HG02870 (cell line): Measurements from ENCODE around the gene DCBLD1.
A peak's percentile ranks its signal among the peaks of the same experiment; 100 is the strongest.

ENCODE experiments used
- ATAC-seq: cut with Tn5 transposase; IDR thresholded peaks from one replicate; pipeline ENCODE4 v1.9.1; 2021; ENCODE audit warnings: mild to moderate bottlenecking, moderate library complexity; ENCODE audit not compliant: unreplicated experiment

The DCBLD1 gene

GRCh38 chr6:117552618-117553017 lies 70.1 kb downstream of the DCBLD1 start:
- ATAC-seq, result no peak

- ATAC-seq, result no peak
Measured at GRCh38 chr6:117553142-117553541, 70.7 kb downstream of the DCBLD1 start.

- no peak for ATAC-seq
Measured at GRCh38 chr6:117555262-117555849, 72.9 kb downstream of the DCBLD1 start.

- ATAC-seq, result no peak
Measured at GRCh38 chr6:117555882-117556498, 73.5 kb downstream of the DCBLD1 start.

- ATAC-seq, result peak; percentile 40
Measured at GRCh38 chr6:117557951-117558350, 75.5 kb downstream of the DCBLD1 start.

- no peak for ATAC-seq
Measured at GRCh38 chr6:117558818-117559217, 76.3 kb downstream of the DCBLD1 start.

- ATAC-seq, result no peak
Measured at GRCh38 chr6:117559299-117559698, 76.8 kb downstream of the DCBLD1 start.

GRCh38 chr6:117561128-117561527 lies 78.7 kb downstream of the DCBLD1 start:
- ATAC-seq, result no peak

- no peak for ATAC-seq
Measured at GRCh38 chr6:117564681-117565080, 82.2 kb downstream of the DCBLD1 start.

- no peak for ATAC-seq
Measured at GRCh38 chr6:117568247-117568646, 85.8 kb downstream of the DCBLD1 start.

GRCh38 chr6:117568831-117569410 lies 86.4 kb downstream of the DCBLD1 start:
- peak; percentile 80 for ATAC-seq

GRCh38 chr6:117573006-117573680 lies 90.7 kb downstream of the DCBLD1 start:
- ATAC-seq, result no peak

- no peak for ATAC-seq
Measured at GRCh38 chr6:117574198-117574597, 91.7 kb downstream of the DCBLD1 start.

- no peak for ATAC-seq
Measured at GRCh38 chr6:117585647-117586046, 103.2 kb downstream of the DCBLD1 start.

GRCh38 chr6:117590447-117590846 lies 108.0 kb downstream of the DCBLD1 start:
- no peak for ATAC-seq

- no peak for ATAC-seq
Measured at GRCh38 chr6:117591405-117591804, 108.9 kb downstream of the DCBLD1 start.

GRCh38 chr6:117592983-117593759 lies 110.7 kb downstream of the DCBLD1 start:
- no peak for ATAC-seq

GRCh38 chr6:117595099-117595923 lies 112.8 kb downstream of the DCBLD1 start:
- ATAC-seq, result no peak

GRCh38 chr6:117597755-117598154 lies 115.3 kb downstream of the DCBLD1 start:
- ATAC-seq, result no peak
